Measurements from ENCODE around the gene HEPACAM. TPM values are rescaled to one million over a fixed set of nuclear protein-coding genes. Genes with fewer than 3 reads are reported as not detected.
A peak's percentile ranks its signal among the peaks of the same experiment; 100 is the strongest.

HEPACAM gene
- total RNA-seq, 1 donor from 2014 or later: not detected

GRCh38 chr11:124942466-124943253 is 6.8 kb upstream of the HEPACAM start:
- TF ChIP-seq, protein P1, sequence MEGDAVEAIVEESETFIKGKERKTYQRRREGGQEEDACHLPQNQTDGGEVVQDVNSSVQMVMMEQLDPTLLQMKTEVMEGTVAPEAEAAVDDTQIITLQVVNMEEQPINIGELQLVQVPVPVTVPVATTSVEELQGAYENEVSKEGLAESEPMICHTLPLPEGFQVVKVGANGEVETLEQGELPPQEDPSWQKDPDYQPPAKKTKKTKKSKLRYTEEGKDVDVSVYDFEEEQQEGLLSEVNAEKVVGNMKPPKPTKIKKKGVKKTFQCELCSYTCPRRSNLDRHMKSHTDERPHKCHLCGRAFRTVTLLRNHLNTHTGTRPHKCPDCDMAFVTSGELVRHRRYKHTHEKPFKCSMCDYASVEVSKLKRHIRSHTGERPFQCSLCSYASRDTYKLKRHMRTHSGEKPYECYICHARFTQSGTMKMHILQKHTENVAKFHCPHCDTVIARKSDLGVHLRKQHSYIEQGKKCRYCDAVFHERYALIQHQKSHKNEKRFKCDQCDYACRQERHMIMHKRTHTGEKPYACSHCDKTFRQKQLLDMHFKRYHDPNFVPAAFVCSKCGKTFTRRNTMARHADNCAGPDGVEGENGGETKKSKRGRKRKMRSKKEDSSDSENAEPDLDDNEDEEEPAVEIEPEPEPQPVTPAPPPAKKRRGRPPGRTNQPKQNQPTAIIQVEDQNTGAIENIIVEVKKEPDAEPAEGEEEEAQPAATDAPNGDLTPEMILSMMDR (conservative IDR thresholded peaks at IDR 0.05): no peak
- Mint-ChIP-seq H3K27ac (ENCODE audit: unreplicated experiment) (peak overlapping the region; percentile 5), H3K4me3 (no peak overlapping the region)

DNA sequence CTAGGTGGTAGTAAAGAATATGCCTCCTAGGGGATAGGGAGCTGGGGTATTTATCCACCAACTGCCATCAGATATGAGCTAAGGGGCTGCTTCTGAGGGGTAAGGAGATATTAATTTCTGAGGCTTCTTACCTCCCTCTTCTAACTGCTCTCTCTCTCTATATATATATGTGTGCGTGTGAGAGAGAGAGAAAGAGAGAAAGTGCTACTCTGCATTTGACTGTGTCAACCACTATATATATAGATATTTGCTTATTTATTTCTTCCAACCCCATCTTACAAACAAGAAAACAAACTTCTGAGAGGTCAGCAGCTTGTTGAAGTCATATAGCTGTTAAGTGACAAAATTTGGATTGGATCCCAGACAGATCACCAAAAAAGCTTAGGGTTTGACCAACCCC is 5.9 kb upstream of the HEPACAM start:
- H3K36me3 Mint-ChIP-seq (ENCODE audit: low read depth): no peaks in the 10 kb centered on the region
- no peaks in the 10 kb centered on the region for H3K9me3 Mint-ChIP-seq
- H3K4me1 Mint-ChIP-seq: peaks cover 29% of the 10 kb centered on the region
- H3K27me3 Mint-ChIP-seq (ENCODE audit: low read depth): peaks cover 6% of the 10 kb centered on the region
- TF ChIP-seq, protein P1 (conservative IDR thresholded peaks at IDR 0.05): no peak
- DNase-seq (ENCODE audit: low read depth, low spot score): no peak
- H3K4me3 Mint-ChIP-seq: no peak overlapping the region
- no peak overlapping the region for H3K27ac Mint-ChIP-seq (ENCODE audit: unreplicated experiment)

More at GRCh38 chr11:124942466-124943253, 6.8 kb upstream of the HEPACAM start:
- H3K4me1 Mint-ChIP-seq: peaks cover 29% of the 10 kb centered on the region
- no peaks in the 10 kb centered on the region for H3K9me3 Mint-ChIP-seq
- no peaks in the 10 kb centered on the region for H3K36me3 Mint-ChIP-seq (ENCODE audit: low read depth)
- H3K27me3 Mint-ChIP-seq (ENCODE audit: low read depth): peaks cover 2% of the 10 kb centered on the region
- no peak for DNase-seq (ENCODE audit: low read depth, low spot score)

GRCh38 chr11:124938970-124939369 is 3.1 kb upstream of the HEPACAM start:
- Mint-ChIP-seq H3K27ac (ENCODE audit: unreplicated experiment) (no peak overlapping the region), H3K4me1 (peaks cover 29% of the 10 kb centered on the region), H3K9me3 (no peaks in the 10 kb centered on the region), H3K36me3 (ENCODE audit: low read depth) (no peaks in the 10 kb centered on the region), H3K27me3 (ENCODE audit: low read depth) (peaks cover 15% of the 10 kb centered on the region), H3K4me3 (no peak overlapping the region)
- TF ChIP-seq, protein P1 (conservative IDR thresholded peaks at IDR 0.05): no peak
- DNase-seq (ENCODE audit: low read depth, low spot score): no peak

GRCh38 chr11:124938206-124938765 is 2.4 kb upstream of the HEPACAM start:
- Mint-ChIP-seq H3K27ac (ENCODE audit: unreplicated experiment) (no peak overlapping the region), H3K9me3 (no peaks in the 10 kb centered on the region), H3K4me3 (no peak overlapping the region), H3K4me1 (peaks cover 23% of the 10 kb centered on the region), H3K27me3 (ENCODE audit: low read depth) (peaks cover 15% of the 10 kb centered on the region), H3K36me3 (ENCODE audit: low read depth) (no peaks in the 10 kb centered on the region)
- TF ChIP-seq, protein P1 (conservative IDR thresholded peaks at IDR 0.05): no peak
- no peak for DNase-seq (ENCODE audit: low read depth, low spot score)

- peaks cover 15% of the 10 kb centered on the region for H3K4me1 Mint-ChIP-seq
- no peaks in the 10 kb centered on the region for H3K9me3 Mint-ChIP-seq
- TF ChIP-seq, protein P1 (conservative IDR thresholded peaks at IDR 0.05): no peak
- peaks cover 15% of the 10 kb centered on the region for H3K27me3 Mint-ChIP-seq (ENCODE audit: low read depth)
- no peak overlapping the region for H3K27ac Mint-ChIP-seq (ENCODE audit: unreplicated experiment)
- no peak overlapping the region for H3K4me3 Mint-ChIP-seq
- no peaks in the 10 kb centered on the region for H3K36me3 Mint-ChIP-seq (ENCODE audit: low read depth)
- DNase-seq (ENCODE audit: low read depth, low spot score): no peak
Measured at GRCh38 chr11:124937336-124937935, 1.6 kb upstream of the HEPACAM start.
